ENCODE data around the gene THBS1.

Gene THBS1

GRCh38 chr15:39585389-39585841 lies 4.5 kb downstream of the THBS1 start:
- no peak for TF ChIP-seq ARNTL (CRISPR knock-in tag; IDR thresholded peaks at IDR 0.05; ENCODE audit: borderline replicate concordance, low read depth)
- ATAC-seq, result no peak

- ATAC-seq, result no peak
Observed at GRCh38 chr15:39585871-39586301, 5.0 kb downstream of the THBS1 start.

GRCh38 chr15:39586387-39587095 lies 5.7 kb downstream of the THBS1 start:
- TF ChIP-seq ZC3H10 (CRISPR knock-in tag; IDR thresholded peaks at IDR 0.05) (no peak), ESRRG (CRISPR knock-in tag; IDR thresholded peaks at IDR 0.05) (no peak), TCF4 (CRISPR knock-in tag; IDR thresholded peaks at IDR 0.05; ENCODE audit: borderline replicate concordance) (no peak), TOX (CRISPR knock-in tag; IDR thresholded peaks at IDR 0.05; ENCODE audit: borderline replicate concordance) (no peak), TSHZ2 (CRISPR knock-in tag; IDR thresholded peaks at IDR 0.05) (no peak), POU6F1 (CRISPR knock-in tag; IDR thresholded peaks at IDR 0.05; ENCODE audit: borderline replicate concordance, low read depth) (no peak), CREB5 (CRISPR knock-in tag; IDR thresholded peaks at IDR 0.05; ENCODE audit: low read depth) (no peak), ARNTL (CRISPR knock-in tag; IDR thresholded peaks at IDR 0.05; ENCODE audit: borderline replicate concordance, low read depth) (no peak), ISL1 (CRISPR knock-in tag; IDR thresholded peaks at IDR 0.05) (no peak), CSDC2 (CRISPR knock-in tag; IDR thresholded peaks at IDR 0.05) (no peak), BACH2 (CRISPR knock-in tag; IDR thresholded peaks at IDR 0.05; ENCODE audit: borderline replicate concordance) (no peak), PPARA (CRISPR knock-in tag; IDR thresholded peaks at IDR 0.05; ENCODE audit: borderline replicate concordance) (no peak), PATZ1 (CRISPR knock-in tag; IDR thresholded peaks at IDR 0.05; ENCODE audit: borderline replicate concordance) (no peak), CSRNP3 (CRISPR knock-in tag; IDR thresholded peaks at IDR 0.05) (no peak), RARB (CRISPR knock-in tag; IDR thresholded peaks at IDR 0.05) (no peak), GLIS3 (CRISPR knock-in tag; IDR thresholded peaks at IDR 0.05) (no peak)
- ATAC-seq, result no peak

More at GRCh38 chr15:39585871-39586301, 5.0 kb downstream of the THBS1 start:
- TF ChIP-seq TOX (CRISPR knock-in tag; IDR thresholded peaks at IDR 0.05; ENCODE audit: borderline replicate concordance), result no peak
- no peak for TF ChIP-seq CSRNP3 (CRISPR knock-in tag; IDR thresholded peaks at IDR 0.05)
- no peak for TF ChIP-seq POU6F1 (CRISPR knock-in tag; IDR thresholded peaks at IDR 0.05; ENCODE audit: borderline replicate concordance, low read depth)
- TF ChIP-seq ZC3H10 (CRISPR knock-in tag; IDR thresholded peaks at IDR 0.05), result no peak

Measured in SK-N-SH treated with all-trans-retinoic acid at 6 μM for 48 hours (cell line).